HG03135 (cell line): ENCODE data around the gene SIRT6.
"Not testable (repeated sequence)": the region's sequence is repeated elsewhere in the genome, so short reads cannot be mapped to it uniquely, and the experiment has no call there.

Experiments used
- ATAC-seq: cut with Tn5 transposase; IDR thresholded peaks from one replicate; pipeline ENCODE4 v1.9.1; 2021; ENCODE audit warnings: mild to moderate bottlenecking, moderate library complexity; ENCODE audit not compliant: unreplicated experiment

The SIRT6 gene

GRCh38 chr19:4138445-4138844 lies 43.9 kb downstream of the SIRT6 start:
- no peak for ATAC-seq

GRCh38 chr19:4136680-4137088 lies 45.7 kb downstream of the SIRT6 start:
- ATAC-seq = no peak

- ATAC-seq = not testable (repeated sequence)
Measured at GRCh38 chr19:4135386-4135785, 47.0 kb downstream of the SIRT6 start.

- ATAC-seq = no peak
Measured at GRCh38 chr19:4134351-4134750, 48.0 kb downstream of the SIRT6 start.

GRCh38 chr19:4130744-4131438 lies 51.5 kb downstream of the SIRT6 start:
- ATAC-seq = no peak

- not testable (repeated sequence) for ATAC-seq
Measured at GRCh38 chr19:4129050-4129449, 53.3 kb downstream of the SIRT6 start.

- not testable (repeated sequence) for ATAC-seq
Measured at GRCh38 chr19:4127322-4127721, 55.0 kb downstream of the SIRT6 start.

- no peak for ATAC-seq
Measured at GRCh38 chr19:4124638-4125037, 57.7 kb downstream of the SIRT6 start.
